Liver (tissue), 2 donors: ENCODE data around the gene SLC38A5.
"Not testable (repeated sequence)": the region's sequence is repeated elsewhere in the genome, so short reads cannot be mapped to it uniquely, and the experiment has no call there.

ENCODE experiments used
- CTCF ChIP-seq: fragments of 150-350 bp; IDR thresholded peaks from 2 replicates; pipeline ENCODE4 v1.5.1; 2017; ENCODE audit warnings: improper control_type of control experiment, low read depth, low read length; ENCODE audit not compliant: missing input control
- MAX ChIP-seq: IDR thresholded peaks from 2 replicates; pipeline ENCODE4 v1.6.1; 2016; ENCODE audit warnings: antibody characterized with exemption
- donor health status: healthy.

GRCh38 chrX:48447201-48447600 is 22.9 kb downstream of the SLC38A5 start:
- not testable (repeated sequence) for TF ChIP-seq CTCF, MAX
